H9 (cell line): Measurements from ENCODE around the gene TMEM235. TPM values are rescaled to one million over a fixed set of nuclear protein-coding genes. Genes with fewer than 3 reads are reported as not detected.
A peak's percentile ranks its signal among the peaks of the same experiment; 100 is the strongest.

Experiments
- DNase-seq: peaks from one replicate; pipeline ENCODE4 v3.0.0-alpha.2; 2017
- H2AFZ ChIP-seq: one replicate; pipeline ENCODE4 v1.6.1; 2013; ENCODE audit warnings: mild to moderate bottlenecking, low read length, control low read depth, moderate library complexity
- H2AK5ac ChIP-seq: 2 replicates; pipeline ENCODE4 v1.6.1; 2013; ENCODE audit warnings: low read length, control low read depth, mixed read lengths; ENCODE audit not compliant: insufficient read length
- H2BK120ac ChIP-seq: one replicate; pipeline ENCODE4 v1.6.1; 2013; ENCODE audit warnings: low read depth, mild to moderate bottlenecking, low read length, control low read depth, inconsistent platforms; ENCODE audit not compliant: poor library complexity, severe bottlenecking
- H2BK12ac ChIP-seq: 2 replicates; pipeline ENCODE4 v1.6.1; 2013; ENCODE audit warnings: low read length, control low read depth, mixed read lengths, low read depth; ENCODE audit not compliant: insufficient read length
- H2BK15ac ChIP-seq: 2 replicates; pipeline ENCODE4 v1.6.1; 2013; ENCODE audit warnings: low read depth, low read length, control low read depth
- H2BK20ac ChIP-seq: one replicate; pipeline ENCODE4 v1.6.1; 2013; ENCODE audit warnings: low read depth, mild to moderate bottlenecking, low read length, control low read depth, inconsistent platforms; ENCODE audit not compliant: poor library complexity, severe bottlenecking
- H2BK5ac ChIP-seq: 2 replicates; pipeline ENCODE4 v1.6.1; 2013; ENCODE audit warnings: low read length, control low read depth, mixed read lengths; ENCODE audit not compliant: insufficient read length
- H3K14ac ChIP-seq: 2 replicates; pipeline ENCODE4 v1.6.1; 2013; ENCODE audit warnings: low read length, control low read depth; ENCODE audit not compliant: insufficient read depth
- H3K18ac ChIP-seq: 2 replicates; pipeline ENCODE4 v1.6.1; 2013; ENCODE audit warnings: low read depth, mild to moderate bottlenecking, mixed read lengths, low read length, control low read depth; ENCODE audit not compliant: insufficient read length
- H3K23ac ChIP-seq: 2 replicates; pipeline ENCODE4 v1.6.1; 2013; ENCODE audit warnings: low read length, control low read depth, mixed read lengths, low read depth; ENCODE audit not compliant: insufficient read length
- H3K23me2 ChIP-seq: 2 replicates; pipeline ENCODE4 v1.6.1; 2013; ENCODE audit warnings: low read depth, mild to moderate bottlenecking, mixed read lengths, low read length, control low read depth; ENCODE audit not compliant: insufficient read length, poor library complexity, severe bottlenecking
- H3K27ac ChIP-seq: 2 replicates; pipeline ENCODE4 v1.5.1; 2013; ENCODE audit warnings: low read length, control low read depth, mixed read lengths, low read depth; ENCODE audit not compliant: insufficient read length
- H3K27me3 ChIP-seq: 2 replicates; pipeline ENCODE4 v1.6.1; 2013; ENCODE audit warnings: low read length, control low read depth, inconsistent platforms; ENCODE audit not compliant: insufficient read depth
- H3K4ac ChIP-seq: 2 replicates; pipeline ENCODE4 v1.6.1; 2013; ENCODE audit warnings: low read depth, mild to moderate bottlenecking, control low read depth, inconsistent platforms, low read length, moderate library complexity
- H3K4me1 ChIP-seq: 2 replicates; pipeline ENCODE4 v1.6.1; 2013; ENCODE audit warnings: low read length, control low read depth, inconsistent platforms; ENCODE audit not compliant: insufficient read depth
- H3K4me2 ChIP-seq: 2 replicates; pipeline ENCODE4 v1.6.1; 2013; ENCODE audit warnings: low read length, control low read depth, mixed read lengths; ENCODE audit not compliant: insufficient read length, insufficient read depth
- H3K56ac ChIP-seq: 2 replicates; pipeline ENCODE4 v1.6.1; 2013; ENCODE audit warnings: low read depth, mild to moderate bottlenecking, mixed read lengths, low read length, control low read depth; ENCODE audit not compliant: insufficient read length
- H3K79me1 ChIP-seq: 2 replicates; pipeline ENCODE4 v1.6.1; 2013; ENCODE audit warnings: low read depth, mild to moderate bottlenecking, moderate library complexity, low read length, control low read depth, inconsistent platforms; ENCODE audit not compliant: insufficient read depth, poor library complexity, severe bottlenecking
- H3K79me2 ChIP-seq: 2 replicates; pipeline ENCODE4 v1.6.1; 2013; ENCODE audit warnings: low read length, control low read depth, inconsistent platforms; ENCODE audit not compliant: insufficient read depth
- H3K9ac ChIP-seq: 2 replicates; pipeline ENCODE4 v1.6.1; 2013; ENCODE audit warnings: low read length, control low read depth, mixed read lengths; ENCODE audit not compliant: insufficient read length; ENCODE audit errors: extremely low read depth
- H3K9me3 ChIP-seq: one replicate; pipeline ENCODE4 v1.6.1; 2013; ENCODE audit warnings: low read depth, low read length, inconsistent platforms; ENCODE audit not compliant: control insufficient read depth
- H3T11ph ChIP-seq: one replicate; pipeline ENCODE4 v1.6.1; 2013; ENCODE audit warnings: mild to moderate bottlenecking, low read length, control low read depth, inconsistent platforms
- H4K20me1 ChIP-seq: one replicate; pipeline ENCODE4 v1.6.1; 2013; ENCODE audit not compliant: control insufficient read depth, insufficient read length, insufficient read depth
- H4K5ac ChIP-seq: 2 replicates; pipeline ENCODE4 v1.6.1; 2013; ENCODE audit warnings: low read depth, mild to moderate bottlenecking, mixed read lengths, low read length, control low read depth; ENCODE audit not compliant: insufficient read length
- H4K8ac ChIP-seq: replicated peaks from 2 replicates; pipeline ENCODE4 v1.6.1; 2013; ENCODE audit warnings: low read length, control low read depth, mixed read lengths, low read depth; ENCODE audit not compliant: insufficient read length
- H4K91ac ChIP-seq: 2 replicates; pipeline ENCODE4 v1.6.1; 2013; ENCODE audit warnings: low read depth, mild to moderate bottlenecking, moderate library complexity, mixed read lengths, low read length, control low read depth; ENCODE audit not compliant: insufficient read length
- H3K27ac Mint-ChIP-seq, 3 experiments: 2 replicates in 2 of 3; 3 replicates in 1 of 3; pipeline ENCODE4 v1.8.0; 2020 to 2021; ENCODE audit warnings: mixed read lengths in 3 of 3, mild to moderate bottlenecking in 1 of 3, moderate library complexity in 1 of 3
- H3K27me3 Mint-ChIP-seq: 2 replicates; pipeline ENCODE4 v1.8.0; 2021; ENCODE audit warnings: low read depth, mild to moderate bottlenecking, moderate library complexity, mixed read lengths
- H3K36me3 Mint-ChIP-seq, 3 experiments: 2 replicates in 2 of 3; 3 replicates in 1 of 3; pipeline ENCODE4 v1.8.0; 2020 to 2021; ENCODE audit warnings: low read depth in 3 of 3, mixed read lengths in 3 of 3; ENCODE audit not compliant: insufficient read depth in 1 of 3
- H3K4me1 Mint-ChIP-seq, 2 experiments: 2 replicates each; pipeline ENCODE4 v1.8.0; 2020; ENCODE audit warnings: mixed read lengths in 2 of 2
- H3K4me3 Mint-ChIP-seq, 2 experiments: 2 replicates in 1 of 2; 3 replicates in 1 of 2; pipeline ENCODE4 v1.8.0; 2020 to 2021; ENCODE audit warnings: mild to moderate bottlenecking in 2 of 2, mixed read lengths in 2 of 2, moderate library complexity in 1 of 2
- H3K9me3 Mint-ChIP-seq, 2 experiments: 2 replicates in 1 of 2; 3 replicates in 1 of 2; pipeline ENCODE4 v1.8.0; 2020; ENCODE audit warnings: mild to moderate bottlenecking in 2 of 2, mixed read lengths in 2 of 2, moderate library complexity in 1 of 2
- WGBS: extraction: QIAGEN DNeasy Blood & Tissue Kit; methylation state at CpG from one replicate; pipeline ENCODE4 v1.1.7; 2013; ENCODE audit warnings: missing lambda C conversion rate, low lambda C conversion rate, mixed read lengths; ENCODE audit not compliant: insufficient read length; ENCODE audit errors: extremely low coverage; 5-methylcytosine and 5-hydroxymethylcytosine counted together
- total RNA-seq: library from RNA; stranded (reverse); gene quantifications from 2 replicates; pipeline ENCODE4 v1.2.1, GENCODE V29; 2021
- TF ChIP-seq, protein P1 (sequence below): fragments of 200-600 bp; sonication (generic); conservative IDR thresholded peaks from 3 replicates; pipeline ENCODE4 v1.8.0; 2021; ENCODE audit warnings: antibody characterized with exemption, mild to moderate bottlenecking

Gene TMEM235
- total RNA-seq, 1 experiment from 2014 or later = 0.28 TPM

DNA sequence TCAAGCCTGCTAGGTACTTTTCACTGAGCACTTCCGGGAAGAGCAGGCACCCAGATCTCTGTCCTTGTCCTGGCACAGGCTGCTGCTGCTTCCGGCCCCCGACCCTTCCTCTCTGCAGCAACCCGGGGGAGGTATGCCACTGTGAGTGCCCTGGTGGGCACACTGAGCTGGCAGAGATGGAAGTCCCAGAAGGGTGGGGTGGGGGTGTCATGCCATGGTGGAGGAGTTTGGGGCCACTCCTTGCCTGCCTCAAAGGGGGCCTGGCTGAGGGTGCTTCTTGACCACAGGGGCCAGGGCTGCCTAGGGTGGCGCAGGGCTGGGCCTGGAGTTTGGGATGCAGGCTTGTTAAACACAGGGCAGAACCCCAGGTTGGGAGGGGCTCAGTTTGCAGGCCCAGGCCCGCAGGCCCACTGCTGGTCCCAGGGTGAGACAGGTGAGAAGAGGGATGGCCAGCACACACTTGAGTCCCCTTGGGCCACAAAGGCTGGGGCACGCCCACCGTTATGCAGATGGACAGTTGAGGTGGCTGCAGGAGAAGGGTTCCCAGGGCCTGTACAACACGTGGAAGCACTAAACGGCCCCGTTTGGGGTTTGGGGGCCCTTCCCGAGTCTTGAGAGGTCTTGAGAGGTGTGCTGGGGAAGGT is 8.7 kb downstream of the TMEM235 start:
- no peak overlapping the region for H4K5ac ChIP-seq
- no peak overlapping the region for H4K91ac ChIP-seq
- H3K14ac ChIP-seq = no peak overlapping the region
- no peak overlapping the region for H4K8ac ChIP-seq
- Mint-ChIP-seq H3K4me1 (peaks cover 2 to 15% of the 10 kb centered on the region in 2 experiments), H3K4me3 (no peak overlapping the region), H3K27ac (peak overlapping the region in 1 of 3 experiments; percentile 60; a peak in 1 of 7 replicates), H3K27me3 (peaks cover 2% of the 10 kb centered on the region; the same call in 1 of the 2 replicates), H3K36me3 (no peaks in the 10 kb centered on the region; a peak in 1 of 7 replicates), H3K9me3 (peaks cover under 1 to 5% of the 10 kb centered on the region in 2 experiments; a peak in 2 of 5 replicates)
- no peak overlapping the region for H3K18ac ChIP-seq
- no peak overlapping the region for H2BK12ac ChIP-seq
- peak; percentile 33 for DNase-seq
- H3K79me2 ChIP-seq = no peaks in the 10 kb centered on the region
- no peak overlapping the region for H2BK15ac ChIP-seq
- no peaks in the 10 kb centered on the region for H3K27me3 ChIP-seq
- WGBS = no CpG with 5 or more reads among the region's 12 CpGs
- no peak overlapping the region for H3K9ac ChIP-seq
- no peak overlapping the region for H2BK20ac ChIP-seq
- H4K20me1 ChIP-seq = no peaks in the 10 kb centered on the region
- no peak overlapping the region for H2BK120ac ChIP-seq
- H2BK5ac ChIP-seq = no peak overlapping the region
- no peaks in the 10 kb centered on the region for H3K9me3 ChIP-seq
- no peak overlapping the region for H2AFZ ChIP-seq
- H3K23me2 ChIP-seq = no peaks in the 10 kb centered on the region
- H3K27ac ChIP-seq = no peak overlapping the region
- no peak overlapping the region for H3K4me2 ChIP-seq
- no peak overlapping the region for H3T11ph ChIP-seq
- H2AK5ac ChIP-seq = no peak overlapping the region
- TF ChIP-seq, protein P1, sequence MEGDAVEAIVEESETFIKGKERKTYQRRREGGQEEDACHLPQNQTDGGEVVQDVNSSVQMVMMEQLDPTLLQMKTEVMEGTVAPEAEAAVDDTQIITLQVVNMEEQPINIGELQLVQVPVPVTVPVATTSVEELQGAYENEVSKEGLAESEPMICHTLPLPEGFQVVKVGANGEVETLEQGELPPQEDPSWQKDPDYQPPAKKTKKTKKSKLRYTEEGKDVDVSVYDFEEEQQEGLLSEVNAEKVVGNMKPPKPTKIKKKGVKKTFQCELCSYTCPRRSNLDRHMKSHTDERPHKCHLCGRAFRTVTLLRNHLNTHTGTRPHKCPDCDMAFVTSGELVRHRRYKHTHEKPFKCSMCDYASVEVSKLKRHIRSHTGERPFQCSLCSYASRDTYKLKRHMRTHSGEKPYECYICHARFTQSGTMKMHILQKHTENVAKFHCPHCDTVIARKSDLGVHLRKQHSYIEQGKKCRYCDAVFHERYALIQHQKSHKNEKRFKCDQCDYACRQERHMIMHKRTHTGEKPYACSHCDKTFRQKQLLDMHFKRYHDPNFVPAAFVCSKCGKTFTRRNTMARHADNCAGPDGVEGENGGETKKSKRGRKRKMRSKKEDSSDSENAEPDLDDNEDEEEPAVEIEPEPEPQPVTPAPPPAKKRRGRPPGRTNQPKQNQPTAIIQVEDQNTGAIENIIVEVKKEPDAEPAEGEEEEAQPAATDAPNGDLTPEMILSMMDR = no peak
- H3K56ac ChIP-seq = no peak overlapping the region
- no peaks in the 10 kb centered on the region for H3K79me1 ChIP-seq
- H3K4ac ChIP-seq = no peak overlapping the region
- no peaks in the 10 kb centered on the region for H3K4me1 ChIP-seq
- no peak overlapping the region for H3K23ac ChIP-seq
